Vagina (tissue), 2 donors: Measurements from ENCODE around the gene CSF1R. TPM values are rescaled to one million over a fixed set of nuclear protein-coding genes. Genes with fewer than 3 reads are reported as not detected.

Experiments
- DNase-seq, 2 donors: peaks; one replicate each; pipeline ENCODE4 v3.0.0-alpha.2; 2017; ENCODE audit errors: extremely low spot score in 2 of 2
- H3K27ac ChIP-seq: fragments of 200-600 bp; sonication (generic); one replicate; pipeline ENCODE4 v1.5.1; 2019
- H3K27me3 ChIP-seq: fragments of 200-600 bp; sonication (generic); one replicate; pipeline ENCODE4 v1.5.1; 2019
- H3K36me3 ChIP-seq, 2 donors: fragments of 200-600 bp; sonication (generic); one replicate each; pipeline ENCODE4 v1.5.1; 2017 to 2019
- H3K4me1 ChIP-seq: fragments of 200-600 bp; sonication (generic); one replicate; pipeline ENCODE4 v1.5.1; 2019
- H3K4me3 ChIP-seq, 2 donors: fragments of 200-600 bp; sonication (generic); 1 replicate in 1 of 2; 2 replicates in 1 of 2; pipeline ENCODE4 v1.5.1; 2016 to 2019
- H3K9me3 ChIP-seq: fragments of 200-600 bp; sonication (generic); one replicate; pipeline ENCODE4 v1.5.1; 2019
- POLR2A ChIP-seq, 2 donors: fragments of 450-650 bp; IDR thresholded peaks; one replicate each; pipeline ENCODE4 v1.6.1; 2017; ENCODE audit warnings: antibody characterized with exemption in 2 of 2, mild to moderate bottlenecking in 2 of 2, moderate library complexity in 2 of 2
- POLR2AphosphoS5 ChIP-seq, 2 donors: sonication (generic); formaldehyde crosslinking; IDR thresholded peaks; one replicate each; pipeline ENCODE4 v1.9.0; 2017; ENCODE audit warnings: antibody characterized with exemption in 2 of 2, mild to moderate bottlenecking in 2 of 2, low read depth in 1 of 2; ENCODE audit not compliant: insufficient read depth in 1 of 2
- intact Hi-C: fragments of 100-400 bp; cut with DNase I; formaldehyde crosslinking; loops from one replicate; pipeline ENCODE4 v1.15.1; 2023
- total RNA-seq: library from RNA; depleted of rRNA; stranded (reverse); fragments of >200 nt; gene quantifications from one replicate; pipeline ENCODE4 v1.2.3, GENCODE V29; 2016
- TF ChIP-seq, protein P1 (sequence below), 3 experiments: fragments of 450-650 bp in 2 of 3; fragments of 200-600 bp in 1 of 3; sonication (generic) in 1 of 3; IDR thresholded peaks; one replicate each; pipeline ENCODE4 v1.5.1; 2017 to 2019; ENCODE audit warnings: antibody characterized with exemption in 3 of 3, mild to moderate bottlenecking in 2 of 3, moderate library complexity in 2 of 3

The CSF1R gene
- total RNA-seq, 1 donor from 2014 or later, result 21.4 TPM

DNA sequence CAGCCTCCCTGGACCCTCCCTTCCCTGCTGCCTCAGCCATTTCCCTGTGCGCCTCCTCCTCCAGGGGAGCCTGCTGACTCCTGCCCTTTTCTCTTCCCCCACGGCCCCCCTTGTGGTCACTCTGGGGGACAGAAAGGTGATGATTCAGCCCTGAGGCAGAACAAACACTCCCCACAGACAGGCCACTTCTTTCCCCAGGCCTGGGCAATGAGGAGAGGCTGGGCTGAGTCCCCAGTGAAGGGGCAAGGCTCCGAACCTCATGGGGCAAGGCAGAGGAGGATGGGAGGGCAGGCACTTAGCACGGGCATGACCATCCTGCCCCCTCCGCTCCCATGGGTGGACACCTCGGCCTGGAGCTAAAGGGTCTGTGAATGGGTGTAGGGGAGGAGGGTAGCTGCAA lies 21.0 kb downstream of the CSF1R start:
- intact Hi-C loops, result no loop called here
- TF ChIP-seq, protein P1, sequence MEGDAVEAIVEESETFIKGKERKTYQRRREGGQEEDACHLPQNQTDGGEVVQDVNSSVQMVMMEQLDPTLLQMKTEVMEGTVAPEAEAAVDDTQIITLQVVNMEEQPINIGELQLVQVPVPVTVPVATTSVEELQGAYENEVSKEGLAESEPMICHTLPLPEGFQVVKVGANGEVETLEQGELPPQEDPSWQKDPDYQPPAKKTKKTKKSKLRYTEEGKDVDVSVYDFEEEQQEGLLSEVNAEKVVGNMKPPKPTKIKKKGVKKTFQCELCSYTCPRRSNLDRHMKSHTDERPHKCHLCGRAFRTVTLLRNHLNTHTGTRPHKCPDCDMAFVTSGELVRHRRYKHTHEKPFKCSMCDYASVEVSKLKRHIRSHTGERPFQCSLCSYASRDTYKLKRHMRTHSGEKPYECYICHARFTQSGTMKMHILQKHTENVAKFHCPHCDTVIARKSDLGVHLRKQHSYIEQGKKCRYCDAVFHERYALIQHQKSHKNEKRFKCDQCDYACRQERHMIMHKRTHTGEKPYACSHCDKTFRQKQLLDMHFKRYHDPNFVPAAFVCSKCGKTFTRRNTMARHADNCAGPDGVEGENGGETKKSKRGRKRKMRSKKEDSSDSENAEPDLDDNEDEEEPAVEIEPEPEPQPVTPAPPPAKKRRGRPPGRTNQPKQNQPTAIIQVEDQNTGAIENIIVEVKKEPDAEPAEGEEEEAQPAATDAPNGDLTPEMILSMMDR (IDR thresholded peaks at IDR 0.05), result no peak
- TF ChIP-seq POLR2AphosphoS5 (IDR thresholded peaks at IDR 0.05; ENCODE audit: insufficient read depth in 1 of 2, low read depth in 1 of 2) (no peak), POLR2A (IDR thresholded peaks at IDR 0.05) (no peak)
- no peak for DNase-seq

DNA sequence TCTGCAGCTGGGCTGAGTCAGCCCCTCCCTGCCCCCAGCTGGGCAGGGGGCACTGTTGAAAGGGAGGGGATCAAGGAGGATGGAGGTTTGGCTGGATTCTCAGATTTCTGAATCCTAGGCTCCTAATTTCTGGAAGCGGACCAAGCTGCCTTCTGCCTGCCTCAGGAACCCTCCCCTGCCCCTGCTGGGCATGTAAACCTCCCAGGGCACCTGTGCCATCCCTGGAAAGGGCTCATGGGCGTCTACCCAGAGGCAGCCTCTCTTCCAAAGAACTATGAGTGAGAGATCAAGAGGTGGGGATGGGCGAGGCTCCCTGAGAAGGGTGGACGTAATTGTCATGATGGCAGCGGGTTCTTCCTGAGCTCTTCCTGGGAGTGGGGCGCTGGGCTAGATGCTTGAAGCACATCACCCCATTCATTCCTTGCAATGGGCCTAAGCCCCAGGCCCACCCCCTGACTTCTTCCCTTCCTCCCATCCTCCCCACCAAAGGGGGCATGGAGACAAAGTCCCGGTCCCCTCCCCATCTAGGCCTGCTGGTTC lies 21.6 kb downstream of the CSF1R start:
- Histone ChIP-seq H3K27me3 (no peaks in the 10 kb centered on the region), H3K4me3 (no peak overlapping the region), H3K9me3 (no peaks in the 10 kb centered on the region), H3K36me3 (no peaks in the 10 kb centered on the region), H3K27ac (no peak overlapping the region), H3K4me1 (no peaks in the 10 kb centered on the region)
- DNase-seq, result no peak
- intact Hi-C loops, result no loop called here
- TF ChIP-seq POLR2A (IDR thresholded peaks at IDR 0.05) (no peak), POLR2AphosphoS5 (IDR thresholded peaks at IDR 0.05; ENCODE audit: insufficient read depth in 1 of 2, low read depth in 1 of 2) (no peak)
- TF ChIP-seq, protein P1 (IDR thresholded peaks at IDR 0.05), result no peak

More for the DNA sequence above, 21.0 kb downstream of the CSF1R start:
- H3K9me3 ChIP-seq, result no peaks in the 10 kb centered on the region
- no peak overlapping the region for H3K4me3 ChIP-seq
- no peaks in the 10 kb centered on the region for H3K36me3 ChIP-seq
- no peaks in the 10 kb centered on the region for H3K4me1 ChIP-seq
- no peaks in the 10 kb centered on the region for H3K27me3 ChIP-seq
- no peak overlapping the region for H3K27ac ChIP-seq

DNA sequence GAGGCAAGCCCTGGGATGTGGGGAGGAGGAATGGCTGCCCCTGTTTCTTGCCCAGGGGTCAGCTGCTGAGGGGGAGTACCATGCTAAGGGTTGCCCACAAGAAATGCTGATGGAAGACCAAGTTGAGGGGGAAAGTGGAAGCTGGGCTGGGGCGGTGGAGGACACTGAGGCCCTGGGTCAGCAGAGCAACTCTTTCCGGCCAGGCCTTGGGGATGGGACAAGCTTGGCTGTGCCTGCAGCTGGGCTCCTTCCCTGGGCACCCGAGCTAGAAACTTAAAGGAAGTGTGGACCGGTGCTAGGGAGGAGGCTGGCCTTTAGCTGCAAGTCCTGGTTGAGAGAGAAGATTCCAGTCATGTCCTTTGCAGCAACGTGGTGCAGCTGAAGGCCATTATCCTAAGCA lies 22.7 kb downstream of the CSF1R start:
- intact Hi-C loops, result no loop called here
- no peak overlapping the region for H3K4me3 ChIP-seq
- no peaks in the 10 kb centered on the region for H3K27me3 ChIP-seq
- DNase-seq, result no peak
- H3K4me1 ChIP-seq, result no peaks in the 10 kb centered on the region
- H3K27ac ChIP-seq, result no peak overlapping the region
- no peaks in the 10 kb centered on the region for H3K36me3 ChIP-seq
- no peaks in the 10 kb centered on the region for H3K9me3 ChIP-seq
- TF ChIP-seq POLR2A (IDR thresholded peaks at IDR 0.05), result no peak
- TF ChIP-seq, protein P1 (IDR thresholded peaks at IDR 0.05), result no peak
- no peak for TF ChIP-seq POLR2AphosphoS5 (IDR thresholded peaks at IDR 0.05; ENCODE audit: insufficient read depth in 1 of 2, low read depth in 1 of 2)

DNA sequence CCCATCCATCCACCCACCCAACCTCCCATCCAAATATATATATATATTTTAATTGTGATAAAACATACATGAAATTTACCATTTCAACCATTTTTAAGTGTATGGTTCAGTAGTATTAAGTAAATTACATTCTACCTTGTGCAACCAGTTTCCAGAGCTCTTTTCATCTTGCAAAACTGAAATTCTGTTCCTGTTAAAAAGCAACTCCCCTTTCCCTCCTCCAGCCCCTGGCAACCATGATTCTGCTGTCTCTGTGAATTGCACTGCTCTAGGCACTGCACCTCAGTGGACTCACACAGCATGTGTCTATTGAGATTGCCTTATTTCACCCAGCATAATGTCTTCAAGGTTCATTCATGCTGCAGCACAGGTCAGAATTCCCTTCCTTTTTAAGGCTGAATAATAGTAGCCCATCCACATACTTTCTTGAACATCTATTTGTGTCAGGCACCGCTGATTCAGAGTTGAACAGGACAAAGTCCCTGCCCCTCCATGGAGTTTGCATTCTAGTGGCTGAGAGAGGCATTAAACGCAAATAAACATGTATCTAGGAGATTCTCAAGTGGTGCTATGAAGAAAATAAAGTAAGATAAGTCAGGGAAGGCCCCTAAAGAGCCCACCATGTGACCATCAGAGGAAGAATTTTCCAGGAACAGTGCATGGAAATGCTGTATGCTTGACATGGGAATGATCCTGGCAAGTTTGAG lies 24.0 kb downstream of the CSF1R start:
- intact Hi-C loops, result no loop called here
- DNase-seq, result no peak
- Histone ChIP-seq H3K9me3 (no peaks in the 10 kb centered on the region), H3K36me3 (no peaks in the 10 kb centered on the region), H3K27me3 (no peaks in the 10 kb centered on the region), H3K4me3 (no peak overlapping the region), H3K27ac (no peak overlapping the region), H3K4me1 (no peaks in the 10 kb centered on the region)
- TF ChIP-seq, protein P1 (IDR thresholded peaks at IDR 0.05), result no peak
- TF ChIP-seq POLR2AphosphoS5 (IDR thresholded peaks at IDR 0.05; ENCODE audit: insufficient read depth in 1 of 2, low read depth in 1 of 2), result no peak
- no peak for TF ChIP-seq POLR2A (IDR thresholded peaks at IDR 0.05)

DNA sequence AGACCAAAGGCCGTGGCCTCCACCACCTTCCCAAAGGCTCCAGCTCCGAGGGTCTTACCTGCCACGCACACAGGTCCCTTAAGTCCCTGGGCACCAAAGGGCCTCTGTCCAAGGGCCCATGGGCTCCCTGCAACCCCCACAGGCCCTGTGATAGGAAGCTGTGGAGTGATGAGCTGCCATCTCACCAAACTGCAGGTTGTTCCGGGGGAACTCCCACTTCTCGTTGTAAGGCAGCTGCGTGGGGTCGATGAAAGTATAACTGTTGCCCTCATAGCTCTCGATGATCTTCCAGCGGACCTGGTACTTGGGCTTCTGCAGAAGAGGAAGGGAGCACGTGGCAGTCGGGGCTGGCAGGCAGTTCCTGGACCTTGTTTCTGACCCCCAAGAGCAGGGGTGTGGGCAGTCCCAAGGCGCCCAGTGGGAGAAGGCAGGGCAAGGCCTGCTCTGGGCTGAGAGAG lies 24.8 kb downstream of the CSF1R start:
- H3K27me3 ChIP-seq, result no peaks in the 10 kb centered on the region
- intact Hi-C loops, result no loop called here
- no peak overlapping the region for H3K27ac ChIP-seq
- H3K36me3 ChIP-seq, result no peaks in the 10 kb centered on the region
- H3K4me3 ChIP-seq, result no peak overlapping the region
- no peaks in the 10 kb centered on the region for H3K9me3 ChIP-seq
- no peaks in the 10 kb centered on the region for H3K4me1 ChIP-seq
- TF ChIP-seq POLR2AphosphoS5 (IDR thresholded peaks at IDR 0.05; ENCODE audit: insufficient read depth in 1 of 2, low read depth in 1 of 2) (no peak), POLR2A (IDR thresholded peaks at IDR 0.05) (no peak)
- TF ChIP-seq, protein P1 (IDR thresholded peaks at IDR 0.05), result no peak
- no peak for DNase-seq
